Measurements from ENCODE around the gene MTG2.

MTG2 gene

DNA sequence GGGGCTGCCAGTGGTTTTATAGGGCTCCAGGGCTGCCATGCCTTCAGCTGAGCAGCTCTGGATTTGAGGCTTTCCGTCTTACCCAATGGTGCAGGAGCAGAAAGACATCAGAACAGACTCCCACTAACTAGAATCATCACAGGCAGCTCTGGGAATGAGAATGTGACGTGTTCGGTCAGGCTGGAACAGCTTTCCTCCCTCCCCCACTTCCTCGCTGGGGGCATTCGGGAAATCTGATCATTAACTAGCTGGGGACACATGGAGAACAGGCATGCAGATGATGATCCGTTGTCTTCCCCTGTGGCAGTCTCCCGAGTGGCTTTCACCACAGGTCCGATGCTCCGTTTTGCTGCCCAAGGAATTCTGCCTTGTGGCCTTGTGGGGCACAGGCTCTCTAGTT is 5.5 kb upstream of the MTG2 start:
- no peak overlapping the region for H3K27ac ChIP-seq
- no peak overlapping the region for H3K4me3 ChIP-seq
- TF ChIP-seq, protein P1, sequence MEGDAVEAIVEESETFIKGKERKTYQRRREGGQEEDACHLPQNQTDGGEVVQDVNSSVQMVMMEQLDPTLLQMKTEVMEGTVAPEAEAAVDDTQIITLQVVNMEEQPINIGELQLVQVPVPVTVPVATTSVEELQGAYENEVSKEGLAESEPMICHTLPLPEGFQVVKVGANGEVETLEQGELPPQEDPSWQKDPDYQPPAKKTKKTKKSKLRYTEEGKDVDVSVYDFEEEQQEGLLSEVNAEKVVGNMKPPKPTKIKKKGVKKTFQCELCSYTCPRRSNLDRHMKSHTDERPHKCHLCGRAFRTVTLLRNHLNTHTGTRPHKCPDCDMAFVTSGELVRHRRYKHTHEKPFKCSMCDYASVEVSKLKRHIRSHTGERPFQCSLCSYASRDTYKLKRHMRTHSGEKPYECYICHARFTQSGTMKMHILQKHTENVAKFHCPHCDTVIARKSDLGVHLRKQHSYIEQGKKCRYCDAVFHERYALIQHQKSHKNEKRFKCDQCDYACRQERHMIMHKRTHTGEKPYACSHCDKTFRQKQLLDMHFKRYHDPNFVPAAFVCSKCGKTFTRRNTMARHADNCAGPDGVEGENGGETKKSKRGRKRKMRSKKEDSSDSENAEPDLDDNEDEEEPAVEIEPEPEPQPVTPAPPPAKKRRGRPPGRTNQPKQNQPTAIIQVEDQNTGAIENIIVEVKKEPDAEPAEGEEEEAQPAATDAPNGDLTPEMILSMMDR (IDR thresholded peaks at IDR 0.05), result no peak
- no peak for DNase-seq (ENCODE audit: low spot score)

DNA sequence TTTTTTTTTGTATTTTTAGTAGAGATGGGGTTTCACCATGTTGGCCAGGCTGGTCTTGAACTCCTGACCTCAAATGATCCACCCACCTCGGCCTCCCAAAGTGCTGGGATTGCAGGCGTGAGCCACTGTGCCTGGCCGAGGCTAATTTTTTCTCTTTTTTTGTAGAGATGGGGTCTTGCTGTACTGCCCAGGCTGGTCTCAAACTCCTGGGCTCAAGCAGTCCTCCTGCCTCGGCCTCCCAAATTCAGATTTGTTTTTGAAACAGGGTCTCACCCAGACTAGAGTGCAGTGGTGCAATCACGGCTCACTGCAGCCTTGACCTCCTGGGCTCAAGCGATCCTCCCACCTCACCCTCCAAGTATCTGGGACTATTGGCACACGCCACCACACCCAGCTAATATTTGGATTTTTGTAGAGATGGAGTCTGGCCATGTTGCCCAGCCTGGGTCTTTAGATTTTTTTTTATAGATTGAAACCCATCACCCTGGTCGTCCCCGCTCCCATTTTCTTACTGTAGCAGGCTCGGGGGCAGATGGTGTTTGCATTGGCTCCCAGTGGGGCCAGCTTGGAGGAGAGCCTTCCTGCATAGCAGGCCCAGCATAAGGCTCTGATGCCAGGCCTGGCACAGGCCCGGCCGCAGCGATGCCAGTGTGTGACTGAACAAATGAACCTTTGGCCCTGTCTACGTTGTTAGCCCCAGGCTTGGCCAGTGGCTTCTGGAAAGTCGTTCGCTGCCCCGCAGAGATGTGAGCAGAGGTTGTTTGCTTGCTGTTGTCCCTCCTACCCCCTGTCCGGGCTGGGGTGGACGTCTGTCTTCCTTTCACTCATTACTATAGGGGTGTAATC is 4.3 kb upstream of the MTG2 start:
- no peak for DNase-seq (ENCODE audit: low spot score)
- H3K27ac ChIP-seq, result no peak overlapping the region
- TF ChIP-seq, protein P1 (IDR thresholded peaks at IDR 0.05), result no peak
- H3K4me3 ChIP-seq, result no peak overlapping the region

DNA sequence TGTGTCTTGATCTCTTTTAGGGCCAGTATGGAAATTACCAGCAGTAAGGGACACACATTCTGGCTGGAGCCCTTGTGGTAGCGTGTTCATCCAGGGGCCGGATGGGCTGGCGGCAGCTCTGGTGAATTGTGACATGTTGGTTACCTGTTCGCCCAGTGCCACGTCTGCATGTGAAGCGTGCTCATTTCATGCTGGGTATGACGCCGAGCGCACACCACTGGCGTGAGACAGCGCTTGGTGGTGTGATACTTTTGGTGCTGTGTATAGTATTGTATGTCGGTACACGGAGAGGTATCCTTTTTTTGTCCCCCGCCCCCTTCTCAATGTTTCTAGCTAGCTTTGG is 3.7 kb upstream of the MTG2 start:
- Histone ChIP-seq H3K4me3 (no peak overlapping the region), H3K27ac (no peak overlapping the region)
- TF ChIP-seq, protein P1 (IDR thresholded peaks at IDR 0.05), result no peak
- no peak for DNase-seq (ENCODE audit: low spot score)

DNA sequence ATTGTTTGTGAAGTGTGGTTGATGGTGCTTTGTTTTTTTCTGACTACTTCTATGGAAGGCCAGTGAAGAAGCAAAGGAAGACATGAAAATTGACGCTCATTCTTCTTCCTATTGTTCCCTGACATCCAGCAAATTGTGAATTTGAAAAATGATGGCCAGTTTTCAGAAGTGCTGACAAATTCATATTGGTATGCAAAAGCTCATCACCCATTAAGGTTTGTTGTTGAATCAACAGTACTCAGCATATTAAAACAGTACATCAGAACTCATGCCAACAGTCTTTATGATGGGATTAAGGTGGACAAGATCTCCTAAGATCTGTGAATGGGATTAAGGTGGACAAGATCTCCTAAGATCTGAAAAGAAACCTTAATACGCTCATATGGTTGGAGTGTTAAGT is 1.0 kb upstream of the MTG2 start:
- TF ChIP-seq, protein P1 (IDR thresholded peaks at IDR 0.05), result no peak
- Histone ChIP-seq H3K4me3 (peak overlapping the region; percentile 99), H3K27ac (peak overlapping the region in 1 of 2 donors; percentile 91)
- no peak for DNase-seq (ENCODE audit: low spot score)

DNA sequence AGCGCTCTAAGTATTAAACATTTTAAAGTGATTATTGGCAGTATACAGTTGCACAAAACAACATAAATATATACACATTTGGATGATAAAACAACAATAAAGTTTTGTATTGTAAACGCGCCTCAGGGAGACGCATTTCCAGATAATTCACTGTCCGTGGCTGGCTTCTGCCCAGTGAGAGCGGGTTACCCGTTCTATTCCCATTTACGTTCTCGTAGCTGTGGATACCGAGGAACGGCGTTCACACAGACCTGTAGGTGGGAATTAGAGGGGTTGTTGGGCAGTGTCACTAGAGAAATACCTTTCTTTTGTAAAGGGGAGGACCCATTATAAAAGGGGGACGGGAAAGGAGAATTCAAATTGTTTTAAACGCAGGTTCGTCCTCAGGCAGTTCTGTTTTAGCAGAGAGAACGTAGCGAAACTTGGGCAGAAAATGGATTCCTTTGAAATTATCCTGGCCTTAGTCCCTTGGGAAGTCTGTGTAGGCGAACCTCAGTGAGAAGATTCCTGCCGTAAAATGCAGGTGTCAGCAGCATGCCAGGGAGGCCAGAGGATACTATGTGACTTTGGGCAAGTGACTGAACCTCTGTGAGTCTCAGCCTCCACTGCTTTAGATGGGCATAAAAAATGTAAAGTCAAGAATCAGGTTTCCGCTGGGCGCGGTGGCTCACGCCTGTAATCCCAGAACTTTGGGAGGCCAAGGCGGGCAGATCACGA is 756 bp downstream of the MTG2 start:
- H3K4me3 ChIP-seq, result peak overlapping the region; percentile 99
- TF ChIP-seq, protein P1 (IDR thresholded peaks at IDR 0.05), result no peak
- no peak for DNase-seq (ENCODE audit: low spot score)

DNA sequence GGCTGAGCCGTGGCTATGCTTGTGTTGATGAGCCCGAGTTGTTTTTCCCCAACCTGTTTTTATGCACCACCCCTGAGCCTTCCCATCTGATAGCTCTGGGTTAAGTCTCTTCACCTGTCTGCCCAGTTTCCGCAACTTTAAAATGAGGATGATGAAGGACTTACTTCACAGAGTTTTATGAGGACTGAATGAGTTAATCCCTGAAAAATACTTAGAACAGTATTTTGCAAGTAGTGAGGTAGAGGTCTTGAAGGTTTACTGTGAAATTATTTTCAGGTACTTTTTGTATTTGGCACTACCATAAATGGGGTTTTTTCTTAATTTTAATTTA is 3.2 kb downstream of the MTG2 start:
- Histone ChIP-seq H3K27ac (no peak overlapping the region), H3K4me3 (no peak overlapping the region)
- TF ChIP-seq, protein P1 (IDR thresholded peaks at IDR 0.05), result no peak
- DNase-seq (ENCODE audit: low spot score), result no peak

More for the DNA sequence above, 756 bp downstream of the MTG2 start:
- H3K27ac ChIP-seq, result peak overlapping the region; percentile 91 to 96
